Endothelial cell of umbilical vein (primary cell): Measurements from ENCODE around the gene PRRT1B. TPM values are rescaled to one million over a fixed set of nuclear protein-coding genes. Genes with fewer than 3 reads are reported as not detected.

Source experiments
- BruUV-seq: library from RNA; stranded (reverse); fragments of 400-500 nt; replicated peaks from 2 replicates; lab custom pipeline; 2021; lab: Mats Ljungman, UMichigan
- CTCF ChIA-PET: fragments of 300-600, 350-600 bp; sonication (Branson Sonifier 250); formaldehyde crosslinking; loops from one replicate; lab custom pipeline; 2021; ENCODE audit warnings: antibody characterized with exemption, inconsistent platforms; lab: Charles Lee
- POLR2A ChIA-PET: fragments of 300-600, 350-600 bp; sonication (Branson Sonifier 250); formaldehyde crosslinking; loops from one replicate; lab custom pipeline; 2021; ENCODE audit warnings: antibody characterized with exemption, inconsistent platforms; lab: Charles Lee
- DNase-seq: peaks from one replicate; pipeline ENCODE4 v3.0.0-alpha.2; 2011; ENCODE audit warnings: low read depth, low spot score
- FAIRE-seq: peaks from 2 replicates; lab custom pipeline; 2011; peaks lifted over from hg19 to GRCh38; lab: Jason Lieb, UNC
- H2AFZ ChIP-seq: 2 replicates; pipeline ENCODE4 v1.6.0; 2012; ENCODE audit warnings: low read depth, low read length, control low read depth, inconsistent platforms
- H3K27ac ChIP-seq: 2 replicates; pipeline ENCODE4 v1.5.1; 2011; ENCODE audit warnings: low read depth, mild to moderate bottlenecking, control low read depth, low read length, moderate library complexity; ENCODE audit not compliant: insufficient read depth
- H3K27me3 ChIP-seq, 2 experiments: 2 replicates each; pipeline versions ENCODE4 v1.6.0 to v1.6.1; 2011; ENCODE audit warnings: low read length in 2 of 2, mixed read lengths in 1 of 2; ENCODE audit not compliant: control insufficient read depth in 2 of 2, insufficient read depth in 2 of 2
- H3K36me3 ChIP-seq, 2 experiments: 2 replicates in 1 of 2; 3 replicates in 1 of 2; pipeline ENCODE4 v1.5.1; 2011; ENCODE audit warnings: low read length in 2 of 2, mild to moderate bottlenecking in 1 of 2, moderate library complexity in 1 of 2; ENCODE audit not compliant: control insufficient read depth in 2 of 2, insufficient read depth in 2 of 2; ENCODE audit errors: extremely low read depth in 1 of 2
- H3K4me1 ChIP-seq: 3 replicates; pipeline ENCODE4 v1.5.1; 2011; ENCODE audit warnings: mild to moderate bottlenecking, low read length; ENCODE audit not compliant: control insufficient read depth, insufficient read depth; ENCODE audit errors: extremely low read depth
- H3K4me2 ChIP-seq: 2 replicates; pipeline ENCODE4 v1.6.1; 2011; ENCODE audit warnings: low read length, control low read depth, mixed read lengths; ENCODE audit not compliant: insufficient read depth
- H3K4me3 ChIP-seq, 3 experiments: fragments of 200-600 bp in 1 of 3; sonication (generic), shearing (Covaris generic) in 1 of 3; replicated peaks in 1 of 3; 2 replicates each; pipeline ENCODE4 v1.5.1; 2011 to 2016; ENCODE audit warnings: control low read depth in 3 of 3, low read length in 3 of 3, mild to moderate bottlenecking in 2 of 3, inconsistent platforms in 1 of 3, low read depth in 1 of 3, moderate library complexity in 1 of 3; ENCODE audit not compliant: insufficient read depth in 1 of 3
- H3K79me2 ChIP-seq: 2 replicates; pipeline ENCODE4 v1.6.0; 2012; ENCODE audit warnings: low read length, inconsistent platforms; ENCODE audit not compliant: control insufficient read depth, insufficient read depth
- H3K9ac ChIP-seq: replicated peaks from 2 replicates; pipeline ENCODE3; 2011; ENCODE audit warnings: low read length, control low read depth; ENCODE audit not compliant: insufficient read depth; ENCODE audit errors: extremely low read depth
- H3K9me1 ChIP-seq: replicated peaks from 3 replicates; pipeline ENCODE4 v1.6.0; 2011; ENCODE audit warnings: mild to moderate bottlenecking, low read length; ENCODE audit not compliant: control insufficient read depth, insufficient read depth; ENCODE audit errors: extremely low read depth
- H3K9me3 ChIP-seq: replicated peaks from 2 replicates; pipeline ENCODE4 v1.5.1; 2012; ENCODE audit warnings: low read length, inconsistent platforms; ENCODE audit not compliant: control insufficient read depth, insufficient read depth
- H4K20me1 ChIP-seq: replicated peaks from 2 replicates; pipeline ENCODE3; 2011; ENCODE audit warnings: mild to moderate bottlenecking, low read length; ENCODE audit not compliant: control insufficient read depth, insufficient read depth; ENCODE audit errors: extremely low read depth
- EZH2 ChIP-seq: IDR thresholded peaks from 2 replicates; pipeline ENCODE4 v1.6.1; 2012; ENCODE audit warnings: borderline replicate concordance, low read depth, mild to moderate bottlenecking, moderate library complexity, low read length, inconsistent platforms; ENCODE audit not compliant: severe bottlenecking
- FOS ChIP-seq: IDR thresholded peaks from 2 replicates; pipeline ENCODE4 v1.6.1; 2011; ENCODE audit warnings: mild to moderate bottlenecking, low read length, moderate library complexity, borderline replicate concordance; ENCODE audit not compliant: insufficient read depth
- GATA2 ChIP-seq: IDR thresholded peaks from 2 replicates; pipeline ENCODE4 v1.7.0; 2011; ENCODE audit warnings: low read depth, mild to moderate bottlenecking, moderate library complexity, mixed read lengths, low read length; ENCODE audit not compliant: insufficient read length, insufficient read depth
- JUN ChIP-seq: IDR thresholded peaks from 2 replicates; pipeline ENCODE4 v1.6.1; 2011; ENCODE audit warnings: borderline replicate concordance, low read depth; ENCODE audit not compliant: insufficient read length, insufficient read depth
- MYC ChIP-seq: IDR thresholded peaks from one replicate; pipeline ENCODE4 v1.6.1; 2011; ENCODE audit warnings: mild to moderate bottlenecking, low read depth, low read length
- POLR2A ChIP-seq: IDR thresholded peaks from 2 replicates; pipeline ENCODE4 v1.6.1; 2012; ENCODE audit warnings: low read depth, mild to moderate bottlenecking, control low read depth, low read length
- POLR2AphosphoS5 ChIP-seq: IDR thresholded peaks from 2 replicates; pipeline ENCODE4 v1.6.1; 2012; ENCODE audit warnings: low read depth, mild to moderate bottlenecking, control low read depth, low read length, moderate library complexity; ENCODE audit not compliant: insufficient read depth
- dilution Hi-C: fragments of 300-500 bp; cut with MboI; formaldehyde crosslinking; loops from one replicate; pipeline ENCODE4 v1.15.0; 2019; ENCODE audit warnings: low sequenced_read_pairs; ENCODE audit not compliant: extremely low pct_ligation_motif_present
- intact Hi-C: fragments of 100-400 bp; cut with micrococcal nuclease; formaldehyde crosslinking; loops from one replicate; pipeline ENCODE4 v1.10.0; 2022
- polyA plus RNA-seq, 4 experiments: library from polyadenylated mRNA; depleted of rRNA in 3 of 4; stranded (reverse) in 3 of 4; unstranded in 1 of 4; fragments of >200 nt; gene quantifications; 2 replicates each; pipeline versions ENCODE4 v1.2.1 to v1.2.3, GENCODE V29; 2011 to 2012; ENCODE audit warnings: missing spikeins in 1 of 4
- total RNA-seq: library from RNA; stranded (reverse); gene quantifications from 2 replicates; pipeline ENCODE4 v1.2.3, GENCODE V29; 2021
- TF ChIP-seq, protein P1 (sequence below): IDR thresholded peaks from 2 replicates; pipeline ENCODE4 v1.6.1; 2011; ENCODE audit not compliant: insufficient read depth, insufficient read length
- TF ChIP-seq, protein P2 (sequence below), 2 donors: IDR thresholded peaks; 1 replicate in 1 of 2; 2 replicates in 1 of 2; pipeline ENCODE4 v1.5.1; 2011; ENCODE audit warnings: low read length in 2 of 2, mild to moderate bottlenecking in 2 of 2, moderate library complexity in 2 of 2, control low read depth in 1 of 2, inconsistent platforms in 1 of 2, low read depth in 1 of 2; ENCODE audit not compliant: insufficient read depth in 1 of 2; ENCODE audit errors: extremely low read depth in 1 of 2

Gene PRRT1B
- total and polyA plus RNA-seq, 2 donors (not counting 3 experiments of a cell fraction or from before 2014, with no cell fraction given): not detected

DNA sequence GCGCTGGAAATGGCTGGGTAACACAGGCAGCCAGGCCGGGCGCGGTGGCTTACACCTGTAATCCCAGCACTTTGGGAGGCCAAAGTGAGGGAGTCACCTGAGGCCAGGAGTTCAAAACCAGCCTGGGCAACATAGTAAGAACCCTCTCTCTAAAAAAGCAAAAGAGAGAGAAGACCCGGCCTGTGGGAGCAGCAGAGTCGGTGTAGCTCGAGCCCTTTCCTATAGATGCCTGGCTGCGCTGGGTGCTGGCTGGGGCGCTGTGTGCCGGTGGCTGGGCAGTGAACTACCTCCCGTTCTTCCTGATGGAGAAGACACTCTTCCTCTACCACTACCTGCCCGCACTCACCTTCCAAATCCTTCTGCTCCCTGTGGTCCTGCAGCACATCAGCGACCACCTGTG is 23.5 kb upstream of the PRRT1B start:
- no peak overlapping the region for H3K4me3 ChIP-seq
- no peaks in the 10 kb centered on the region for H3K79me2 ChIP-seq
- H3K9me3 ChIP-seq: no peaks in the 10 kb centered on the region
- H3K9ac ChIP-seq: no peak overlapping the region
- ChIA-PET CTCF (no interaction called here), POLR2A (no interaction called here)
- H4K20me1 ChIP-seq: no peaks in the 10 kb centered on the region
- no peak overlapping the region for H2AFZ ChIP-seq
- DNase-seq: no peak
- H3K4me2 ChIP-seq: no peak overlapping the region
- no peak for FAIRE-seq
- dilution Hi-C loops: no loop called here
- intact Hi-C loops: no loop called here
- no peaks in the 10 kb centered on the region for H3K9me1 ChIP-seq
- H3K36me3 ChIP-seq: peaks cover 14 to 58% of the 10 kb centered on the region in 2 experiments
- no peaks in the 10 kb centered on the region for H3K4me1 ChIP-seq
- BruUV-seq: no TSS peak
- H3K27ac ChIP-seq: no peak overlapping the region
- no peak for TF ChIP-seq POLR2A
- no peak for TF ChIP-seq EZH2
- TF ChIP-seq, protein P1, sequence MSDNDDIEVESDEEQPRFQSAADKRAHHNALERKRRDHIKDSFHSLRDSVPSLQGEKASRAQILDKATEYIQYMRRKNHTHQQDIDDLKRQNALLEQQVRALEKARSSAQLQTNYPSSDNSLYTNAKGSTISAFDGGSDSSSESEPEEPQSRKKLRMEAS: no peak
- TF ChIP-seq MYC: no peak
- TF ChIP-seq FOS: no peak
- no peak for TF ChIP-seq GATA2
- TF ChIP-seq POLR2AphosphoS5: no peak
- TF ChIP-seq, protein P2, sequence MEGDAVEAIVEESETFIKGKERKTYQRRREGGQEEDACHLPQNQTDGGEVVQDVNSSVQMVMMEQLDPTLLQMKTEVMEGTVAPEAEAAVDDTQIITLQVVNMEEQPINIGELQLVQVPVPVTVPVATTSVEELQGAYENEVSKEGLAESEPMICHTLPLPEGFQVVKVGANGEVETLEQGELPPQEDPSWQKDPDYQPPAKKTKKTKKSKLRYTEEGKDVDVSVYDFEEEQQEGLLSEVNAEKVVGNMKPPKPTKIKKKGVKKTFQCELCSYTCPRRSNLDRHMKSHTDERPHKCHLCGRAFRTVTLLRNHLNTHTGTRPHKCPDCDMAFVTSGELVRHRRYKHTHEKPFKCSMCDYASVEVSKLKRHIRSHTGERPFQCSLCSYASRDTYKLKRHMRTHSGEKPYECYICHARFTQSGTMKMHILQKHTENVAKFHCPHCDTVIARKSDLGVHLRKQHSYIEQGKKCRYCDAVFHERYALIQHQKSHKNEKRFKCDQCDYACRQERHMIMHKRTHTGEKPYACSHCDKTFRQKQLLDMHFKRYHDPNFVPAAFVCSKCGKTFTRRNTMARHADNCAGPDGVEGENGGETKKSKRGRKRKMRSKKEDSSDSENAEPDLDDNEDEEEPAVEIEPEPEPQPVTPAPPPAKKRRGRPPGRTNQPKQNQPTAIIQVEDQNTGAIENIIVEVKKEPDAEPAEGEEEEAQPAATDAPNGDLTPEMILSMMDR (IDR thresholded peaks at IDR 0.05; ENCODE audit: extremely low read depth in 1 of 2, insufficient read depth in 1 of 2, low read depth in 1 of 2, low read length in 2 of 2): no peak
- no peak for TF ChIP-seq JUN
- no peaks in the 10 kb centered on the region for H3K27me3 ChIP-seq
